LHCN-M2 (cell line): ENCODE data around the gene MINAR1. TPM values are rescaled to one million over a fixed set of nuclear protein-coding genes. Genes with fewer than 3 reads are reported as not detected.

Experiments
- DNase-seq: peaks from one replicate; pipeline ENCODE4 v3.0.0-alpha.2; 2012; ENCODE audit warnings: low read depth
- total RNA-seq: library from RNA; depleted of rRNA; stranded (reverse); fragments of >200 nt; gene quantifications from 2 replicates; pipeline ENCODE4 v1.2.3, GENCODE V29; 2014

MINAR1 gene
- total RNA-seq, 1 experiment from 2014 or later, result 0.52 TPM

DNA sequence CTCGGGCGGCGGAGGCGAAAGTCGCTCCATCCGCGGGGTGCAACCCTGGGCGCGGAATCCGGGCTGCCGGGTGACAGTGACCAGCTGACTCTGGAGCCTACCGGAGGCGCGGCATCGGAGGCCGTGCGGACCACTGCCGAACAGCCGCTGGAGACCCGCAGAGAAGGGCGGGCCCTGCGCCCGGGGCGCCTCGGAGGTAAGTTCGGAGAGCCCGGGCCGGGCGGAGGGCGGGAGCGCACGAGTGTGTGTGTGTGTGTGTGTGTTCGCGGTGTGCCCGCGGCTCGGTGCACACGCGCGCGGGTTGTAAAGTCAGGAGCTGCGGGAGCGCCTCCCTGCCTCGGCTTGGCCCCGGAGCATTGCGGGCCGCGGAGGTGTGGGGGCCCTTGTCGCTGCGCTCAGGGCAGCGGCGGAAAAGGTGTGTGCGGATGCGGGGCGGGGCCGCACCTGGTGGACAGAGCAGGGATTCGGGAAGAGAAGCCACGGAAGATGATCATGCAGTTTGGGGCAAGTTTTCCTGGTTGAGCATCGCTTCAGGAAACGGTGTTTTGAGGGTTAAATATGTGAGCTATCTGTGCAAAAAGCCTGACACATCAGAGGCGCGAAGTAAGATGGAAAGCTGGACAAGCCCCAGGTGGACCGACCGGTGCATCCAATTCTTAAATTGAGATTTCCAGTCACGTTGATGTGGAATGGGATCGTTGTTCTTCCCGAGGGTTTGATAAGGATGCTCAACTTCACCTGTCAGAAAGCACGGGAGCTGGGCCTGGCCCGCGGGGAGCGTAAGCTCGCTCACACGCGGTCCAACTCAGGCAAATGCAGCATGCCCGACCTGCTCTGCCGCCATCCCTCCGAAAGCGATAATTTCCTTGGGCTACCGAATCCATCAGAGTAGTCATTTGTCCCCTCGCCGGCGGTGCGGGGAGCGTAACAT, 474 bp downstream of the MINAR1 start:
- DNase-seq, result no peak

DNA sequence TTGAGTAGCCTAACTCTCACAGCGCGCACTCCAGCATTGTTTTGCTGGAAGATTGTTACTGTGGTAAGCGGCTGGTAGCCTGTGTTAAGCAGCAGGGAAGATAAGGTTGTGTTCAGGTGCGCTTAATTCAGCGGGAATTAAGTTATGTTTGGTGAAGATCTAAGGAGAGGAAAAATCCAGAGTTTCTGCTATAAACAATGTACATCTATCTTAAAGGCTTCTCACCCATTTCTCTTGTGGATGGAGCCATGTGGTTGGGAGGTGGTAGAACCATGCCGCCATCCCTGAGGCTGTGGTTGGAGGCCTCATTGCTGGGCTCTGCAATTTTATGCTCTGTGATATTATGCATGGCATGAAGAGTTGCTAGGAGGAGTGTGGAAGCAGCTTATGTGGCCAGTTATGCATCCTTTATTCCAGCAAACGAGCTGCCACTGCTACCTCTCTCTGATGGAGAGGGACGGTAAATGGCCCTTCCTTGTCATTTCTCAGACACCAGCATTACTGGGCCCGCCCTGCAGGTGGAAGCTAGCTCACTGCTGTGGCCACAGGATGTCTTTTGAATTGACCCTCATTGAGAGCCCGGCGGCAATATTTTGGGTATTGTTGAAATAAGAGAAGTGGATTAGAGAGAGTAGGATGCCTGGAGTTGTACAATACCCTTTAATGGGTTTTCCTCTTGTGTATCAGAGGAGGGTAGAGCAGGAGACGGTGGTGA, 1.3 kb downstream of the MINAR1 start:
- no peak for DNase-seq

DNA sequence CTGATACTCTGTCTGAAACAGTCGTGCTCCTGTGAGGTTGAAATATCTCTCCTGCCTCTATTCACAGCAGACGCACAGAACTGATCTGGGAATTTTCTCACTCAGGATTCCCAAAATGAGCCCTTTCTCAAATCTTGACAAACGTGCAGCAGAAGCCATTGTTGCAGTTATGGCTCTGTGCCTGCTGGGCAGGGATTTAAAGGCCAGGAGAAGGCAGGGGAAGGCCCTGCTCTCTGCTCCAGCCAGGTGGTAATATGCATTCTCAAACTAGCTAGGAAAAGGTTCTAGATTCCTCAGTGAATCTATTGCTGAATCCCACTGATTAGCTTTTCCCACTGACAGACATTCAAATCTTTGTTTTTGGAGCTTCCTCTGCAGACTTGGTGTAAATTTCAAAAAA, 2.2 kb downstream of the MINAR1 start:
- no peak for DNase-seq

DNA sequence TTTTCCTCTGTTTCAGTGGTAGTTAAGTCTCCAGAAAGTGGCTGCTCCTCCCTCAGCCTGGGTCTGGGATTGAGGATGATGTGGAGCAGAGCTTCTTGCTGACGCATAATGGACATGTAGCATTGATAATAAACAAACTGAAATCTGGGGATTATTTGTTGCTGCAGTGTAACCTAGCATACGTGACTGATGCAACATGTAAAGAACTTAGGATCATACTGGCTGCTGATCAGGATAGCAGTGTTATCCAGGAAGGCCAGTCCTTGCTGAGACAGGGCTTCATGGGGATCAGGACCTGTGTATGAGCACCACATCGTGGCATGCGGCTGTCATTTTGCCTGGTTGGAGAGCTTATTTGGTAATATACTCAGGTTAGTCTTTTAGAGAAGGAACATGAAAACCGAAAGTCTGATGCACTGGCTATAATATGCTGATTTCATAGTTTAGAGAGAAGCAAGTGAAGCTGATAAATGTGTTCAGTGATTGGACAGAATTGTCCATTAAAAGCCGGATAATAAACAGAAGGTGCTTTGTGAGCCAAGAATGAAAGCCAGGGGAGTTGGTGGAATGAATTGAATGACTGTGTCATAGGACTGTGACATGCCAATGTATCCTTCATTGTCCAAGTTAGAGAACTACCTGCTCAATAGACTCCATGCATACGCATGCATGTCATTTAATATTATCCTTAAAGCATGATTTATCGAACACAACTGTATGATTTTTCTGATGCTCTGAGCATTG, 4.1 kb downstream of the MINAR1 start:
- no peak for DNase-seq

DNA sequence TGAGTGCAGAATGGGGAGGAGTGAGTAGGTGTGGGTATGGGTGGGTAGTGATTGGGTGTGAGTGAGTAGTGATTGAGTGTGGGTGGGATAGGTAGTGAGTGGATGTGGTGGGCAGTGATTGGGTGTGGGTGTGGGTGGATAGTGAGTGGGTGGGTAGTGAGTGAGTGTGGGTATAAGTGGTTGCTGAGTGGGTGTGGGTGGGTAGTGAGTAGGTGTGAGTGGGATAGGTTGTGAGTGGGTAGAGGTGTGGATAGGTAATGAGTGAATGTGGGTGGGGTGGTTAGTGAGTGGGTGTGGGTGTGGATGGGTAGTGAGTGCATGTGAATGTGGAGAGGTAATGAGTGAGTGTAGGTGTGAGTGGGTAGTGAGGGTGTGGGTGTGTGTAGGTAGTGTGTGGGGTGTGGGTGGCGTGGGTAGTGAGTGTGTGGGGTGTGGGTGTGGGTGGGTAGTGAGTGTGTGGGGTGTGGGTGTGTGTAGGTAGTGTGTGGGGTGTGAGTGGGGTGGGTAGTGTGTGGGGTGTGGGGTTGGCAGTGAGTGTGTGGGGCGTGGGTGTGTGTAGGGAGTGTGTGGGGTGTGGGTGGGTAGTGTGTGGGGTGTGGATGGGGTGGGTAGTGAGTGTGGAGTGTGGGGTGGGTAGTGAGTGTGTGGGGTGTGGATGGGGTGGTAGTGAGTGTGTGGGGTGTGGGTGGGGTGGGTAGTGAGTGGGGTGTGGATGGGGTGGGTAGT, 5.3 kb downstream of the MINAR1 start:
- DNase-seq, result no peak

DNA sequence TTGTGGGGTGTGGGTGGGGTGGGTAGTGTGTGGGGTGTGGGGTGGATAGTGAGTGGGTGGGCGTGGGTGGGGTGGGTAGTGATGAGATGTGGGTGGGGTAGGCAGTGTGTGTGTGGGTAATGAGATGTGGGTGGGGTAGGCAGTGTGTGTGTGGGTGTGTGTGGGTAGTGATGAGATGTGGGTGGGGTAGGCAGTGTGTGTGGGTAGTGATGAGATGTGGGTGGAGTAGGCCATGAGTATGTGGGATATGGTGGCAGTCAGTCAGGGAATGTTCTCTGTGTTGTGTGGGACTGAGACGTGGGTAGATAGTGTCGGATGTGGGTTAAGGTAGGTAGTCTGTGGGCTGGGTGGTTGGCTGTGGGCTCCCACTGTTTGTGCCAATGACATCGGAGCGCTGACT, 7.1 kb downstream of the MINAR1 start:
- DNase-seq, result no peak

DNA sequence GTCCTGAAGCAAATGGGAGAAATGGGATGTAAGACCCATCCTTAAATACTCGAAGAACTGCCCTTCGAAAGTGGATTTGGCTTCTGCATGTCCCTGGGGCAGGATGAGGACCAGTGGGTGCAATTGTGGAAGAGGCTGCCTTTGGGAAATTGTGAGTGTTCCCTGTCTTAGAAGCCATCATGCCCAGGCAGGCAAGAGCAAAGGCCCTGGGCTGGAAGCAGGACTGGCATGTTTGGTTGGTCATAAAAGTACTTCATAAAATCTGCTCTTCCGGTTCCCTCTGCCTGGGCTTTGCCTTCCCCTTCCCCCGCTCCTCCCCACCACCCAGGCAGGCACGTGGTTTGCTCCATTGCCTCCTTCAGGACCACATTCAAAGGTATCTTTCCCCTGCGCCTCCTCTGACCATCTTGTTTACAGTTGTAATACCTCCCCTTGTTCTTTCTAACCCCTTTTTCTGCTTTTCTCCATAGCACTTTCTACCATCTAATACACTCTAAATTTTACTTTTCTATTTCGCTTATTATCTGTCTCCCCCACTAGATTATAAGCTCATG, 8.3 kb downstream of the MINAR1 start:
- no peak for DNase-seq

DNA sequence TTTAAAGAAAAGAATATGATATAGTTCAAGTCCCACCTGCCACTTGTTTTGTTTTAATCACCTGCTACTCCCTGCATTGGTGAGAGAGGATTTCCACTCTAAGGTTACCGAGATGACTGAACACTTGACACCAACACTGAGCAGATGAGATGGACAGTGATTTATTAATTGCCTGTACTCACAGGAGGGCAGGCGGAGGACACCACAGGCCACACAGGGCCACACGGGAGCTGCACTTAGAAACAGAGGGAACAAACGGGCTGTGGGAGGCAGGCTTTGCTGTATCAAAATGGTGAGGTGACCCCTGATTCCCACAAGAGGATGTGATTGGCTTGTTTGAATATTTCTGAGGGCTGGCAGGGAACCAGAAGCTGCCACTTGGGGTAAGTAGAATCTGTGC, 10.8 kb downstream of the MINAR1 start:
- peak; percentile 7 for DNase-seq

DNA sequence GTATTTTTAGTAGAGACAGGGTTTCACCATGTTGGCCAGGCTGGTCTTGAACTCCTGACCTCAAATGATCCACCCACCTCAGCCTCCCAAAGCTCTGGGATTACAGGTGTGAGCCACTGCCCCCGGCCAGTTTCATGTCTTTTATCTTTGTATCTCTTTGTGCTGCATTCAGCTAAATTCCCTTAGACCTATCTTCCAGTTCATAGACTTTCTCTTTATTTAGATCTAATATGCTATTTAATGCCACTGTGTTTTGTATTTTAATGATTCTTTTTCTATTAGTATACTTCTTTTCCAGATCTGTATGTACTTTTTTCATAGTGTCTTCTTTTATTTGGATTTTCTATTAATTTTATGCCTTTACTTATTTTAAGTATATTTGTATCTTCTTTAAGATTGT, 14.9 kb downstream of the MINAR1 start:
- DNase-seq, result no peak

DNA sequence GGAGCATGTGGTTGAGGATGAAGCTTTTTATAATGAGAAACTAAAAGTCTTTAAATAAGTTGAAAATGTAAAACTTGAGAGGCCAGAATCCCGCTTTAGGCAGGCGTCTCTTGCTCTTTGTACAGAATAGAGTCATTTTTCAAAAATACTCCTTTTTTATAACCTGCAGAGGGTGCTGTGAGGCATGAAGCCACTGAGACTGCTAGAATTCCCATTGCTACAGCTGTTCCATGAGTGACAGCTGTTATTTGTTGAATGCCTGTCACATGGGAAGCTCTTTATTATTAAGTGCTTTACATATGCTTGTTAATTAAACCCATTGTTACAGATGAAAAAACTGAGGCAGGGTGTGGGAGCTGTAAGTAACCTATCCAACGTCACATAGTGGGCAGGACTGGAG, 18.5 kb downstream of the MINAR1 start:
- DNase-seq, result peak; percentile 42

DNA sequence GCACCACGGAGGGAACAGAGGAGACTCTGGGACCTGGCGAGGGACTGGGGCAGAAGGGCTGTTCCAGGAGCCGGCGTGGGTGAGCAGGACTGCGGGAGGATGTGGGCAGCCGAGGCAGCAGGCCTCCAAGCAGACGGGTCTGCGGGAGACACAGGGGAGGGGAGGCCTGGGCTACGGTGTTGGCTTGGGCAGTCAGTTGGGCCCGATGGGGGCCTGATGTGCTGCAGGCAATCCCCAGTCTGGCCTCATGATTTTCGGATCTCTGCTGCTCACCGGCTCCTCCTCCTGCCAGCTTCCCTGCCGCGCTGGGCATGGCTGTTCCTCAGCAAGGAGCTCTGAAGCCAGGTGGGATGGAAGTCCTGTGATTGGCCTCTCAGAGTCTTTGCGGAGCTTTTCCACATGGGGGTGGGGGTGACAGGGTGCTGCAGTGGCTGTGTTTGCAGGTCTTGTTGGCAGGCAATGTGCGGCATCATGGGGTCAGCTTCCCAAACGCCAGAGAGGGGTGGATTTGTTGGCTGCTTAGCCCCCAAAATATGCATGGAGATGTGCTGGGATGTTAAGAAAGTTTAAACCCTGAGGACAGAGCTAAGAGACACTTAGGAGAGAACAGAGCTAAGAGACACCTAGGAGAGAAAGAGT, 19.3 kb downstream of the MINAR1 start:
- no peak for DNase-seq

DNA sequence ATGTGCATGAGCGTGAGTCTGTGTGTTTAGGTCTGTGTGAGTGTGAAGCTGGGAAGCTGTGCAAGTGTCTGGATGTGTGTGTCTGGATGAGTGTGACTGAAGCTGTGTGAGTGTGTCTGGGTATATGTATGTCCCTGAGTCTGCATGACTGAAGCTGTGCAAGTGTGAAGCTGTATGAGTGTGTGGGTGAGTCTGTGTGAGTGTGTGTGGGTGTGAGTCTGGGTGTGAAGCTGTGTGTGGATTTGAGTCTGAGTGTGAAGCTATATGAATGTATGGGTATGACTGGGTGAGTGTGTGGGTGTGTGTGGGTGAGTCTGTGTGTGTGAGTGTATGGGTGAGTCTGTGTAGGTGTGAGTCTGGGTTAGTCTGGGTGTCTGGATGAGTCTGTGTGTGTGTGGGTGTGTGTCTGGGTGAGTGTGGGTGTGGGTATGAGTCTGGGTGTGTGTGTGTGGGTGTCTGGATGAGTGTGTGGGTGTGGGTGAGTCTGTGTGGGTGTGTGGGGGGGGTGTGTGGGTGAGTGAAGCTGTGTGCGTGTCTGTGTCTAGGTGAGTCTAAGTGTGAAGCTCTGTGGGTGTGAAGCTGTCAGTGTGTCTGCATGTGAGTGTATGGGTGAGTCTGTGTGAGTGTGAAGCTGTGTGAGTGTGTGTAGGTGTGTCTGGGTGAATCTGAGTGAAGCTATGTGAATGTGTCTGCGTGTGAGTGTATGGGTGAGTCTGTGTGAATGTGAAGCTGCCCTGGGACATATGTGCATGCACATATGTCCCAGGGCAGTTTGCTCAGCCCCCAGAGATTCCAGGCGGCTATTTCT, 20.3 kb downstream of the MINAR1 start:
- no peak for DNase-seq

DNA sequence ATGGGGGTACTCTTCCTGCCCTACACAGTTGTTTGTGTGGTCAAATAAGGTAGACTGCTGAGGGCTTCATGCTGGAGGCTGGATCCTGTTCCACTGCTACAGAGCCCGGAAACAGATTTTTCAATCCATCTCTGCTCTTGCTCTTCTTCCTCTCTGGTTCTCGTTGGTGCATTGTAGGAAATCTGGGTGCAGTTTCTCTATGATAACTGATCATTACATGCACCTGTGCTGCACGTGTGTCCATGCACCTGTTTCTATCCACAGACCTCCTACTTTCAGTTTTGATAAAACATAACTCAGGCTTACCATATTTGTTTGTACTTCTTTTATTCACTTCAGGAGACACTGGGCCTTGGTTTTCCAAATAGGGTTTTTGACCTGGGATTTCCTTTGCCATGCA, 21.3 kb downstream of the MINAR1 start:
- no peak for DNase-seq

DNA sequence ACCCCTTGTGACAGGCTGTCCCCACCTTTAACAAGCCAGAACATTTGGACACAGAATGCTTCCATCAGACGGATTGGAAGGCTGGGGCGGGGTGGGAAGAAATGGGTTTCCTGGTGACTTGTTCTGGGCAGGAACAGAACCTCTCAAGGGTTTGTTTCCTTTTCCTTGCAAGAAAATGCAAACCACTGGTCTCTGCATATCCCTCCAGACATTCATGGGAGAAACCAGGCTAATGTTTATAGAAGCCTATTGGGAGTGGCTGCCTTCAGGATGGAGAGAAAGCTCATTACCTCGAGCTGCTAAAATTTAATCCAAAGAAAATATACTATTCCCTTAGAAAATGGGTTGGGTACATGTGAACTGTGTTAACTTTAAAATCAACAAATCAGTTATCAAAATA, 21.9 kb downstream of the MINAR1 start:
- no peak for DNase-seq

DNA sequence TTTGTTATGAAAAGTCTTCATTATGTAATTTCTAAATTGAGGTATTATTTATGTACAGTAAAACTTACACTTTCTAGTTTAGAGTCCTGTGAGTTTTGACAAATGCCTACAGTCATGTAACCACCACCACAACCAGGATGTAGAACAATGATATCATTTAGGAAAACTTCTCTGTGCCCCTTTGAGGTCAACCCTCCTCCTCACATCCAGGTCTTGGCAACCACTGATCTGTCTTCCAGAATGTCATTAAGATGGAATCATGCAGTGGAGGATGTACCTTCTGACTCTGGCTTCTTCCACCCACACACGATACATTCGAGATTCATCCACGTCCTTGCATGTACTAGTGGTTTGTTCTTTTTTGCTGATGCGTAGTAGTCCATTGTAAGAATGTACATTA, 23.2 kb downstream of the MINAR1 start:
- peak; percentile 2 for DNase-seq

DNA sequence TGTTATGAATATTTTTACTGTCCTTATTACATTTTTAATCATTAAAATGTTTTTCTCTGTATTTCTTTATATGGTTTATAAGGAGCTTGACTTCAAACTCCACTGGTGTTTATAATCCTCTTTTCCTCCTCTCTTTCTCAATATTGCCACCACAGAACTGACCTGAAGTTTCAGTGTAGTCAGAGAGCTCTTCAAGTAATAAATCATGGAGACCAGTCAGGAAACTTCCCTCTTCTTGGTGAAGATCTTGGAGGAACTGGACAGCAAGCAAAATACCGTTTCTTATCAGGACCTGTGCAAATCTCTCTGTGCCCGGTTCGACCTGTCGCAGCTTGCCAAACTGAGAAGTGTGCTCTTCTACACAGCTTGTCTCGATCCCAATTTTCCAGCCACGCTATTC, 23.8 kb downstream of the MINAR1 start:
- DNase-seq, result no peak

DNA sequence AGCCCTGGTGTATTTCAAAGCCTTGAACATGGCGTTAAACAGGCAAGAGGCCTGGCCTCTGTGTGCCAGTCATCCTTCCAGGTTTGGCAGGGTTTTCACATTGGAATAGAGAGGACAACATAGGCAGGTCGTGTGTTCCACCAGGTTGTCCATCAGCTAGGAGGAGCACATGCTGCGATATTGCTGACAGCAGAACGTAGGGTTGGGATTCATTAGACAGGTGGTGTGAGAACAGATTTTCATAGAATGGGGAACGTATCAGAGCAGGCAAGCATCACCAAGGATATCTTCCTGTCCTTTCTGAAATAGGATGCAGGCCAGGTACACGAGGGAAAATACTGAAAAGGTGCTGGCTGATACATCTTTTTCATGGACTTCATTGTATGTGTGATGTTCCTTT, 26.4 kb downstream of the MINAR1 start:
- DNase-seq, result no peak

DNA sequence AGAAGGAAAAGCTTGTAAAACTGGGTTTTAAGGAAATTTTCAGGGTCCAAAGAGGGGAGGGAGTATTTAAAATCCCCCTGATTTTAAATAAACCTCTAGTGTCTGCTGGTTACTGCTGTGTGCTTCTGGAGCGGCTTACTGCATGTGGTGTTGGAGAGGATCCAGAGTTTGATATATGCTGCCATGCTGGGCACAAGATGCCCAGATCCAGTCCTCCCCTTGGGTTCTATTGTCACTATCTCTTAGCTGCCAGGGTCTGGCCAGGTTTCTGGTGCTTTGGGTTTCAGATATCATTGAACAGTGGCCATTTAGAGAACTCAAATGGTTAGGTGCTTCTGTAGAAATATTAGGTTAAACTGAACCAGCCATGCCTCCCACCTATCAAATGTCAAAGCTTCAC, 27.5 kb downstream of the MINAR1 start:
- no peak for DNase-seq

DNA sequence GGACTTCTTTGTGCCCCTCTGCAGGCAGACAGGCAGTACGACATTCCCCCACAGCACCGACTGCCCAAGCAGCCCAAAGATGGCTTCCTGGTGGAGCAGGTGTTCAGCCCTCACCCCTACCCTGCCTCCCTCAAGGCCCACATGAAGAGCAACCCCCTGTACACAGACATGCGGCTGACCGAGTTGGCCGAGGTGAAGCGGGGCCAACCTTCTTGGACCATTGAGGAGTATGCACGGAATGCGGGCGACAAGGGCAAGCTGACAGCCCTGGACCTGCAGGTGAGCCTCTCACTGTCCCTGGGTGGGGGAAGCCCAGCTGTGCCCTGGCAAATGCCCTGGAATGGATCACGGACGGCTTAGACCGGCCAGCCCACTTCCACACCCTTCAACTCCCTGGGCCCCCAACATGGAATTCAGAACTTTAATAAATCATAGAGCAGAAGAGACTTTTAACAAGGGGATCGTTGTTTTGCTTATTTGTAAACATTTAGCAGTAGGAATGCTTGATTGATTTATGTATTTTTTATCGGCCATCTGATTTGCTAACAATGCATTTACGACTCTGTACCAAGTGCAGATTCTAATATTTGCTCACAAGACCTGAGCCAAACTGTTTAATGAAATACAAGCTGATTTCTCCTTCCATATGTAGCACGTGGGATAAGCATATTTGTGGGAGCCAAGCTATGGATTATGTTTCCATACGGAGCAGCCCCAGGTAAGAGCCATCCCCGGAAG, 31.1 kb downstream of the MINAR1 start:
- DNase-seq, result no peak
